GM18873 (cell line): ENCODE results near the gene SLC35G6.

Experiments
- ATAC-seq: cut with Tn5 transposase; IDR thresholded peaks from one replicate; pipeline ENCODE4 v1.9.1; 2021; ENCODE audit warnings: mild to moderate bottlenecking, moderate library complexity, moderate number of reproducible peaks; ENCODE audit not compliant: unreplicated experiment, low FRiP score

Gene SLC35G6

GRCh38 chr17:7499161-7499560 is 17.9 kb downstream of the SLC35G6 start:
- ATAC-seq, result no peak

- no peak for ATAC-seq
These were observed 20.5 kb downstream of the SLC35G6 start for GRCh38 chr17:7501729-7502128.

DNA sequence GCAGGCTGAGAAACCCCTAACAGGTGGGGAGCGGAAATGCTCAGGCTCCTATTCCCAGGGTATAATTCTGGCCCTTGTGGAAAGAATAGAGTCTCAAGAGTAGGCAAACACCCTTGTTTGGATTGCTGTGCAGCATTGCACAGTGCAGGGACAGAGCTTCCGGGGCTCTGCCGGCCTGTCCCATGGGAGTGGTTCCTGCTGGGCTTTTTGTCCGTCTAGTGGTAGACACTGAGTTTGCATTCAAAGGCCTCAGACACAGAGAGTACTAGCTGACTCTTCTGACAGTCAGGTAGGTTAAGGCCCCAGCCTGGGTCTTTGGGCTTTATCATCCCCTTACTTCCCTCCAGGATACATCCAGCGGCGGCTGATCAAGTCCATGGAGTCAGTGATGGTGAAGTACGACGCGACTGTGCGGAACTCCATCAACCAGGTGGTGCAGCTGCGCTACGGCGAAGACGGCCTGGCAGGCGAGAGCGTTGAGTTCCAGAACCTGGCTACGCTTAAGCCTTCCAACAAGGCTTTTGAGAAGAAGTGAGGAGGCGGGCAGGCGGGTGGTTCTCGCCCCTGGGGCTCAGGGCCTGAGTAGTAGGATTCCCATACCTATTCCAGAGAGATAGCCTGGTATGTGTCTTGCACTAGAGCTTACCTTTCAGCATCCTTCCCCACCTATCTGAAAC is 21.1 kb downstream of the SLC35G6 start:
- no peak for ATAC-seq

DNA sequence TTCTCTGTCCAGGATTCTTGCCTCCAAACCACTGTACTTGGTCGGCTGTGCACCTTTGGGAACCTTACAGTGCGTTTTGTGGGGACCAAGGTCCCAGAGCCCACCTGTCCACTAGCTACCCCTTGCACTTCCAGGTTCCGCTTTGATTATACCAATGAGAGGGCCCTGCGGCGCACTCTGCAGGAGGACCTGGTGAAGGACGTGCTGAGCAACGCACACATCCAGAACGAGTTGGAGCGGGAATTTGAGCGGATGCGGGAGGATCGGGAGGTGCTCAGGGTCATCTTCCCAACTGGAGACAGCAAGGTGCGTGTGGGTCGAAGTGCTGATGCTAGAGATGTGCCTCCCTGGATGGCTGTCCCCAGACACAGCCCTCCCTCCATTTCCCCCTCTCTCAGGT is 21.7 kb downstream of the SLC35G6 start:
- no peak for ATAC-seq

DNA sequence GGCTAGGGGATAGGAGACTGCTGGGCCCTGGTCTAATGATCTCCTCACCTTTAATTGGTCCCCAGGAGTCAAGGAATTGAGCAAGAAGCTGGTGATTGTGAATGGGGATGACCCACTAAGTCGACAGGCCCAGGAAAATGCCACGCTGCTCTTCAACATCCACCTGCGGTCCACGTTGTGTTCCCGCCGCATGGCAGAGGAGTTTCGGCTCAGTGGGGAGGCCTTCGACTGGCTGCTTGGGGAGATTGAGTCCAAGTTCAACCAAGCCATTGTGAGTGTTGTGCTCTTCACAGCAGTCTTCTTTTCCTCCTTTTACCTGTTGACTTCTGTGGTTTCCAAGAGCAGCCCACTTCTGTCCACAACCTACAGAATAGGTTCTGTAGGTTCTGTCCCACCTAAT is 22.3 kb downstream of the SLC35G6 start:
- no peak for ATAC-seq

DNA sequence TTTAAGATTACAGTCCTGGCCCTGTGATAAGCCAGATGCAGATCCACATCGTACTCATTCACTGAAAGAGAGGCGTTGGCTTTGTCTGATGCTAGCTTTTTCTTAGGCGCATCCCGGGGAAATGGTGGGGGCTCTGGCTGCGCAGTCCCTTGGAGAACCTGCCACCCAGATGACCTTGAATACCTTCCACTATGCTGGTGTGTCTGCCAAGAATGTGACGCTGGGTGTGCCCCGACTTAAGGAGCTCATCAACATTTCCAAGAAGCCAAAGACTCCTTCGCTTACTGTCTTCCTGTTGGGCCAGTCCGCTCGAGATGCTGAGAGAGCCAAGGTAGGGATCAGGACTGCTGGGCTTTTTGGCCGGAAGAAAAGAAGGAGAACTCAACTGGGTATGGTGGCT is 26.9 kb downstream of the SLC35G6 start:
- no peak for ATAC-seq

- ATAC-seq, result no peak
These were observed 27.6 kb downstream of the SLC35G6 start for GRCh38 chr17:7508846-7509245.

GRCh38 chr17:7509937-7510336 is 28.7 kb downstream of the SLC35G6 start:
- ATAC-seq, result no peak

DNA sequence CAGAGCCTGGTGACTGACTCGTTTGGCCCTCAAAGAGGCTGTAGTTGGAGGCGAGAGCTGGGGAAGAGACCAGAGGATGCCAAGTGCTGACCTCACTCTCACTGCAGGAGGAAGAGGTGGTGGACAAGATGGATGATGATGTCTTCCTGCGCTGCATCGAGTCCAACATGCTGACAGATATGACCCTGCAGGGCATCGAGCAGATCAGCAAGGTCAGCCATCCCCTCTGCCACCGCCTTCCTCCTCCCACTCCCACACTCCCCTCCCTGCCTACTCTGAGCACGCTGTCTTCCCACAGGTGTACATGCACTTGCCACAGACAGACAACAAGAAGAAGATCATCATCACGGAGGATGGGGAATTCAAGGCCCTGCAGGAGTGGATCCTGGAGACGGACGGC is 29.9 kb downstream of the SLC35G6 start:
- no peak for ATAC-seq

DNA sequence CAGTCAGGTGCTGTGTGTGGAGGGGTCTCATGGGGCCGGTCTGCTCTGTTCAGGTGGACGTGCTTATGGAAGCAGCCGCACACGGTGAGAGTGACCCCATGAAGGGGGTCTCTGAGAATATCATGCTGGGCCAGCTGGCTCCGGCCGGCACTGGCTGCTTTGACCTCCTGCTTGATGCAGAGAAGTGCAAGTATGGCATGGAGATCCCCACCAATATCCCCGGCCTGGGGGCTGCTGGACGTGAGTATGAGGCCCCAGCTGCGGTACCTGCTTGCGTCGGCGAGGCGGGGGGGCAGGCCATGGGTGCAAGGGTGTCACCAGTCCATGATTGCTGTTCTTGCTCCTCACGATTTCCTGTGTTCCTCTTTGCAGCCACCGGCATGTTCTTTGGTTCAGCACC is 30.9 kb downstream of the SLC35G6 start:
- ATAC-seq, result no peak

- ATAC-seq, result no peak
These were observed 31.7 kb downstream of the SLC35G6 start for GRCh38 chr17:7512824-7513540.

GRCh38 chr17:7513850-7514419 is 32.7 kb downstream of the SLC35G6 start:
- ATAC-seq, result no peak

DNA sequence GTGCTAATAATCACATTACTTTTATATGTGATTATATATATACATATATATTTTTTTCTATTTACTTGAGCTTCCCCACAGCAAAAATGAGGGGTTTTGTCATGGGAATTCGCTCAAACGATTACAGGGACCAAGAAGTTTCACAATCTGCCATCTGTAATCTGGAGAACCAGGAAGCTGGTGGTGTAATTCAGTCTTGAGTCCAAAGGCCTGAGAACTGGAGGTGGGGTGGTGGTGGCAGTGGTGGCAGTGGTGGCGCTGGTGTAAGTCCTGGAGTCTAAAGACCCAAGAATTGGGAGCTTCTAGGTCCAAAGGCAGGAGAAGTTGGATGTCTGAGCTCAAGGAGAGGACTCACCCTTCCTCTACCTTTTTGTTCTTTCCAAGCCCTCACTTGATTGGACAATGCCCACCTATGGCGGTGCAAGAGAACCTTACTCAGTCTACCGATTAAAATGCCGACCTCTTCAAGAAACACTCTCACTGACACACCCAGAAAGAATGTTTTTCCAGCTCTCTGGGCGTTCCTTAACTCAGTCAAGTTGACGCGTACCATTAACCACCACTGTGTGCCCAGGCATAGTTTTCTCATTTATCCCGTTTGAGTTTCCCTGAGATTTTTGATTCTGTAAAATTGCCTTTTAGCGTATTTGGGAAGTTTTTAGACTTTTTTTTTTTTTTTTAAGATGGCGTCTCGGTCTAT is 34.8 kb downstream of the SLC35G6 start:
- ATAC-seq, result no peak

DNA sequence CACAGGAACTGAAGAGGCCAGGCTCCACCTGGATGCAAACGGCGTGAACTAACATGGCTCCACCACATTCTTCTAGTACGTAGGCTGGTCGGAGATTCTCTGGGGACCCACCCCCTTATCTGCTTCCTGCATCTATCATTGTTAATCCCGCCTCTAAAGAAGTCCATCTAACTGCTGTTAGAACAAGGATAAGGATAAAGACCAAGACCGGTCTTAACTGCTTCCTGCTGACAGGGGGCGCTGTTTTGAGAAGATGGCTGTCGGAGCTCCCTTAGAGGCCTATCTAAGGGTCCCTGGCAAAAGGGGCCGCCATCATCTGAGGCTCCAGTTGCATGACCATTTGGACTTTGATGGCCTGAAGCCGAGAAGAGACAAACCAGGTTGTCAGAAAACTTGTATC is 41.8 kb downstream of the SLC35G6 start:
- ATAC-seq, result no peak

- no peak for ATAC-seq
These were observed 47.6 kb downstream of the SLC35G6 start for GRCh38 chr17:7528842-7529241.

GRCh38 chr17:7530023-7530900 is 49.0 kb downstream of the SLC35G6 start:
- no peak for ATAC-seq
